Cardiac septum (tissue), 1 donor: ENCODE data around the gene MISP3. TPM values are rescaled to one million over a fixed set of nuclear protein-coding genes. Genes with fewer than 3 reads are reported as not detected.
A peak's percentile ranks its signal among the peaks of the same experiment; 100 is the strongest.

ENCODE experiments used
- DNase-seq: peaks from one replicate; pipeline ENCODE4 v3.0.0-alpha.2; 2020; ENCODE audit warnings: low spot score
- intact Hi-C: fragments of 100-400 bp; cut with DNase I; formaldehyde crosslinking; loops from one replicate; pipeline ENCODE4 v1.14.0; 2022
- total RNA-seq: library from RNA; stranded (reverse); fragmentation: NEBNext Ultra II Directional; extraction: Animal tissue kit (Norgen Biotek cat#: 25700); gene quantifications from one replicate; pipeline ENCODE4 v1.2.1, GENCODE V29; 2021
- donor health status: DM: no; HTN: no; CAD: no.

Gene MISP3
- total RNA-seq, 1 donor from 2014 or later = 7.9 TPM

DNA sequence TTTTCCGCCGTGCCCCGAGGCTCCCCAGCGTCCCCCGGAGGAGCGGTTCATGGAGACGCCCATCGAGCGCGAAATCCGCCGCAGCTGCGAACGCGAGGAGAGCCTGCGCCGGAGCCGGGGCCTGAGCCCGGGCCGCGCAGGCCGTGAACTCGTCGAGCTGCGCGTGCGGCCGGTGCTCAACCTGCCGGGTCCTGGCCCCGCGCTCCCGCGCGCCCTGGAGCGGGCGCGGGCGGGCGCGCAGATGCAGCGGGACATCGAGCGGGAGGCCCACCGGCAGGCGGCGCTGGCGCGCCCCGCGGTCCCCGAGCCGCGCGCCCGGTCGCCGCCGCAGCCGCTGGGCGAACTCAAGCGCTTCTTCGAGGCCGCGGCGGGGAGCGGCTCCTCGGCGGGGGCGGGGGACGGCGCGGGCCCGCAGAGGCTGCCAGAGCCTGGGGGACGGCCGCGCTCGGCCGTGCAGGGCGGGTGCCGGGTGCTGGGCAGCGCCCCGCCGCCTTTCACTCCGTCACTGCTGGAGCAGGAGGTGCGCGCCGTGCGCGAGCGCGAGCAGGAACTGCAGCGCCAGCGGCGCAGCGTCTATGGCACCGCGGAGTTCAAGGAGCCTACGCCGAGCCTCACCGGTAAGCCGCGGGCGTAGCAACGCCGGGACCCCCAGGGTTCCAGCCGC is 807 bp downstream of the MISP3 start:
- DNase-seq = peak; percentile 89
- intact Hi-C loops = loop anchor here (2.0 to 10.0 kb wide), 3 partner anchors 63 to 289 kb away; partner anchors contain the start of gene ASF1B

- intact Hi-C loops = loop anchor here (2.0 to 10.0 kb wide), 3 partner anchors 63 to 289 kb away; partner anchors contain the start of gene ASF1B
- DNase-seq = no peak
Observed at GRCh38 chr19:14073925-14074838, 1.6 kb downstream of the MISP3 start.

DNA sequence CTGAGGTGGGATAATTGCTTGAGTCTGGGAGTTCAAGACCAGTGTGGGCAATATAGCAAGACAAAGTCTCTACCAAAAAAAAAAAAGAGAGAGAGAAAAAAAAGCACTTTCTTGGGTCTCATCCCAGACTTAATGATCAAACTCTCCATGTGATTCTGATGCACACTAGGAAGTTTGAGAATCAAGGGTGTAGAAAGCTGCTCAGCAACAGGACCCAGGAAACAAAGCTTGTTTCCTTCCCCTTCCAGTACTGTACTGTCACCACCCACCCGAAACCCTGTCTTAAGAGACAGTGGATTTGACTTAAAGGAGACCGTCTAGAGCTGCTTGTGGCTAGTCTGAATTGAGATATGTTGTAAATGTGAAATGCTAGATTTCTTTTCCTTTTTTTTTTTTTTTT is 5.8 kb downstream of the MISP3 start:
- intact Hi-C loops = loop anchor here (10.0 kb wide), 2 partner anchors 266 to 294 kb away; no protein-coding TSS in a partner anchor

GRCh38 chr19:14080887-14081796 is 8.6 kb downstream of the MISP3 start:
- DNase-seq = peak; percentile 99
- intact Hi-C loops = loop anchor here (5.0 kb wide), 1 partner anchor 36 kb away; the partner anchor contains the start of gene PRKACA

More for the DNA sequence above, 5.8 kb downstream of the MISP3 start:
- no peak for DNase-seq

DNA sequence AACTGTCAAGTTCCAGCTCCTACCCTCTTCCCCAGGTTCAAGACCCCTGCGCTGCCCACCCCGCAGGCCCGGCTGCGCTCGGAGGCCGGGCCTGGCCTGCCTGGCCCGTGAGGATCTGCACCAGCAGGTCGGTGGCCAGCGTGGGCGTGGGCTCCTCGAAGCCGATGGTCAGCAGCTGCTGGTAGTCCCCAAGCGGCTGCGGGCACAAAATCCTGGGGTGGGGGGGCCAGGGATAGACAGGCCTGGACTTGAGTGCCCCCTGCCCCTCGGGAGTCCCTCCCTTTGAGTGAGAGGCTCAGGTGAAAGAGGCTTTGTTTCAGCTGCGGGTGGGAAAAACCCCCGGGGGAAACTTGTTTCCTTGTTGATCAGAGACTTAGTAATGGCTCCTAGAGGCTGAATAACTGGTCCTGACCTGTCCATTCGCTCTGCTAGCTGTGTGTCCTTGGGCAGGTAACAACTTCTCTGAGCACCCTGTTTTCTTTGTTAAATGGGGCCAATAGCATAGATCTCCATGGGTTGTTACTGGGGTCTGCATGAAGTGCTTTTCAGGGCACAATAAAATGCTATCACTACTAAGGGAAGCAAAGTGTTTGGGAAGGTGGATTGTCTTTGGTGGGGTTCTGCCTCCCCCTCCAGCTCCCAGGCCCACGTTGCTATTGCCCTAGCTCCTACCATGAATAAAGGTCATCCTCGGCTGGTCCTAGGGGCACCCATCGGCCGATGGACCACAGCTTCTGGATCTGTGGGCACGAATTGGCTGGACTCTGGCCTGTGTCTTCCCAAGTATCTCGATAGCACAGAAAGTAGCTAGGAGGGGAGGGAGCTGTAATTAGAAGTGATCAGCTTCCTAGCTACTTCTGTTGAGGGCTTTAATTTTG is 9.4 kb downstream of the MISP3 start:
- intact Hi-C loops = loop anchor here (5.0 kb wide), 1 partner anchor 35 kb away; the partner anchor contains the start of gene PRKACA
- no peak for DNase-seq

DNA sequence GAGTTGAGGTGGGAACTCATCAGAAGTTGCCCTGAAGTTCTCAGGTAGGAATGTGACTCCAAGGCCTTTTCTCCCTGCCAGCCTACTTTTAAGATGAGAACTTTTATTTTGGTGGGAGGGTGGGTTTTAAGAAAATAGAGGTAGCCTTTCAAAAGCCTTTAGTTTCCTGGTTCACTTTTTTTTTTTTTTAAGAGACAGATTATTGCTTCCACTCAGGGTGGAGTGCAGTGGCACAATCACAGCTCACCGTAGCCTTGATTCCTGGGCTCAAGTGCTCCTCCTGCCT is 10.0 kb downstream of the MISP3 start:
- no peak for DNase-seq
- intact Hi-C loops = loop anchor here (5.0 kb wide), 1 partner anchor 35 kb away; the partner anchor contains the start of gene PRKACA

GRCh38 chr19:14085309-14085995 is 12.9 kb downstream of the MISP3 start, which contains the start of gene C19orf67:
Gene C19orf67 (minus strand): TSS chr19:14085783. CDS start chr19:14085627, 156 bp downstream.
- DNase-seq = no peak
- intact Hi-C loops = no loop called here

GRCh38 chr19:14086098-14086497 is 13.5 kb downstream of the MISP3 start:
- no peak for DNase-seq
- intact Hi-C loops = no loop called here

- intact Hi-C loops = no loop called here
- DNase-seq = no peak
Observed at GRCh38 chr19:14088634-14089411, 16.2 kb downstream of the MISP3 start.

- intact Hi-C loops = no loop called here
- DNase-seq = no peak
Observed at GRCh38 chr19:14089412-14089661, 16.8 kb downstream of the MISP3 start.

GRCh38 chr19:14089662-14090508 is 17.3 kb downstream of the MISP3 start:
- intact Hi-C loops = loop anchor here (5.0 kb wide), 1 partner anchor 47 kb away; the partner anchor contains the start of gene ASF1B
- no peak for DNase-seq

DNA sequence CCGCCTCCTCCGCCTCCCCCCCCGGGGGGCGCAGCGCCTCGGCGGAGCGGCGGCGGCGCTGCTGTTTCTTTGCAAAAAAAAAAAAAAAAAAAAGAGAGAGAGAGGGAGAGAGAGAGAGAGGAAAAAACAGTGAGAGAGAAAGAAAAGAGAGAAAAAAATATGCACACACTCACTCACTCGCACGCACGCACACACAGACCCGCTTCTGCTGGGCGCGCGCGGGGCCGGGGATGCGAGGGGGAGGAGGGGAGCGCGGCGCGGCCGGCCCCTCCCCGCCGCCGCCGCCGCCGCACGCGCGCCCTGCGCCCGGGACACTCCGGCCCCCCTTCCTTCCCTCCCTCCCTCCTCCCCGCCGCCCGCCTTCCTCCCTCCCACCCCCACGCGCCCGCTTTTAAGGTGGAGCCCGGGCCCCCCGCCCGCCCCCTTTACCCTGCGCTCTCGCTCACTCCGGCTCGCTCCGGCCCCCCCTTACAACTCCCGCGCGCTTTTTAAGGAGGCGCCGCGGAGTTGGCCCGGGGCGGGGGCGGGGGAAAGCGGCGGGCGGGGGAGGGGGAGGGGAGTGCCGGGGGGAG is 18.0 kb downstream of the MISP3 start, which contains the start of gene SAMD1:
SAMD1 (minus strand) TSS at position 243 of the 572 bp plus-strand sequence.
- intact Hi-C loops = loop anchor here (5.0 kb wide), 1 partner anchor 47 kb away; the partner anchor contains the start of gene ASF1B
- peak; percentile 93 for DNase-seq

DNA sequence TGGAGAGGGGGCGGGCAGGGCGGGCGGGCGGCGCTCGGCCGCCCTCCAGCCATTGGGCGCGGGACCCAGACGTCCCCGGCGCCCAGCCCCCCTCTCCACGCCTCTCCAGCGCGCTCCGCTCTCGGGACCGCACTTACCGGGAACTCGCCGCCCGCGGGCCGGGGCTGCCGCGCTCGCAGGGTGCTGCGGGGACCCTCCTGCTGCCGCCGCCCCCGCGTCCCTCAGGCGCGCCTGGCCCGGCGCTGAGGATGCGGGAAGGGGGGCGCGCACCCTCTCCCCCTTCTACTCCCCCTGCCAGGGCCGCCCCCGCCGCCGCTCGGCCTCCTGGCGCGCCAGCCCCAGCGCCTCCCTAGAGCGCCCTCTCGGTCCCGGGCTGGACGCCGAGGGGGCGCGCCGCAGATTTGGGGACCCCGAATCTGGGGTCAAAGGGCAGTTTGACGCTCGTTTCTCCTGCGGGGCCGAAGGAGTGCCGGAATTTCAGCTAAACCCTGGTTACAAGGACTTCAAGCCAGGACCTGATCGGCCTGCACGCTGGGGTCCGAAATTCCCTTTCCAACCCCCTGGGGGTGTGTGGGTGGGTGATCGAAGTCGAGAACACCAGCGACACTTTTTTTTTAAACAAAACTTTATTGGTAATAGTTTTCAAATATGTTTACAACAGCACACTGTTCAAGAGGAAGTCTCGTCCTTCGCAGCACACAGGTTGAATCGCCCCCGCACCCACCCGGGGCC is 18.7 kb downstream of the MISP3 start:
- DNase-seq = no peak

GRCh38 chr19:14091813-14092462 is 19.4 kb downstream of the MISP3 start:
- DNase-seq = no peak
- intact Hi-C loops = loop anchor here (2.0 to 5.0 kb wide), 2 partner anchors 21 to 45 kb away; partner anchors contain the start of gene ASF1B

More for the DNA sequence above, 18.7 kb downstream of the MISP3 start:
- intact Hi-C loops = loop anchor here (5.0 kb wide), 1 partner anchor 46 kb away; the partner anchor contains the start of gene ASF1B
